Neural progenitor cell (in vitro differentiated cells): ENCODE results near the gene ARL6IP5.

Experiments used
- EZH2 ChIP-seq: fragments of 200-600 bp; sonication (generic); IDR thresholded peaks from 2 replicates; pipeline ENCODE4 v1.6.1; 2017; ENCODE audit warnings: antibody characterized with exemption, mild to moderate bottlenecking, moderate library complexity
- EZH2phosphoT487 ChIP-seq: fragments of 200-600 bp; sonication (generic); IDR thresholded peaks from 2 replicates; pipeline ENCODE4 v1.6.1; 2017; ENCODE audit warnings: antibody characterized with exemption
- TF ChIP-seq, protein P1 (sequence below): fragments of 200-600 bp; sonication (generic); IDR thresholded peaks from 2 replicates; pipeline ENCODE4 v1.5.1; 2017; ENCODE audit warnings: antibody characterized with exemption, mild to moderate bottlenecking

DNA sequence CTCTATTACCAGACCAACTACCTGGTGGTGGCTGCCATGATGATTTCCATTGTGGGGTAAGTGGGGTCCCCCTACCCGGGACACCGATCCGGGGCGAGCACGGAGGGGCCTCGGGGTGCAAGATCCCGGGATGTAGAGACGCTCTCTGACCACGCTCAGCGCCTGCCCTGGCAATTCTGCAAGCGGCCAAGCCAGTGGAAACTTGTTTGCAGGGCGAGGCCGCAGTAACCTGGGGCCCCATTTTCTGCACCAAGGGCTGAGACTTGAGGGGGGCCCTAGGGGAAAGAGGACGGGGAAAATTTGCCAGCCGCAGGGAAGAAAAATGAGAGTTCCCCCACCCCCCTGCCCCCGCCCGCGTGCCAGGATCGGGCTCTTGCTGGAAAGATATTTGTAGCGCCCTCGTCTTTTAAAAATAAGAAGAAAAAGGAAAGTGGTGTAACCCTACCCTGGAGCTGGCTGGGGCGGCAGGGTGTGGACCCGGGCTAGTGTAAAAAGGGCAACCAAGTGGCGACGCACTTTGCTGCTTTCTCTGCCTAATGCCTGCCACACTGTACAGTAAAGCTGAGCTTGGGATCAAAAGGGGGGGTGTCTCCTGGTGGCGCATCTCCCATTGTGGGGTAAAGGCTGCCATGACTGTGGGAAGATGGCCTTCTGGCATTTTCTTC, 563 bp downstream of the ARL6IP5 start:
- TF ChIP-seq, protein P1, sequence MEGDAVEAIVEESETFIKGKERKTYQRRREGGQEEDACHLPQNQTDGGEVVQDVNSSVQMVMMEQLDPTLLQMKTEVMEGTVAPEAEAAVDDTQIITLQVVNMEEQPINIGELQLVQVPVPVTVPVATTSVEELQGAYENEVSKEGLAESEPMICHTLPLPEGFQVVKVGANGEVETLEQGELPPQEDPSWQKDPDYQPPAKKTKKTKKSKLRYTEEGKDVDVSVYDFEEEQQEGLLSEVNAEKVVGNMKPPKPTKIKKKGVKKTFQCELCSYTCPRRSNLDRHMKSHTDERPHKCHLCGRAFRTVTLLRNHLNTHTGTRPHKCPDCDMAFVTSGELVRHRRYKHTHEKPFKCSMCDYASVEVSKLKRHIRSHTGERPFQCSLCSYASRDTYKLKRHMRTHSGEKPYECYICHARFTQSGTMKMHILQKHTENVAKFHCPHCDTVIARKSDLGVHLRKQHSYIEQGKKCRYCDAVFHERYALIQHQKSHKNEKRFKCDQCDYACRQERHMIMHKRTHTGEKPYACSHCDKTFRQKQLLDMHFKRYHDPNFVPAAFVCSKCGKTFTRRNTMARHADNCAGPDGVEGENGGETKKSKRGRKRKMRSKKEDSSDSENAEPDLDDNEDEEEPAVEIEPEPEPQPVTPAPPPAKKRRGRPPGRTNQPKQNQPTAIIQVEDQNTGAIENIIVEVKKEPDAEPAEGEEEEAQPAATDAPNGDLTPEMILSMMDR = no peak
- TF ChIP-seq EZH2 (no peak), EZH2phosphoT487 (no peak)
